Liver (tissue), 3 donors: ENCODE data around the gene CDH13.

Source experiments
- EGR1 ChIP-seq, 2 donors: IDR thresholded peaks; 2 replicates each; pipeline ENCODE4 v1.6.1; 2016 to 2018; ENCODE audit warnings: antibody characterized with exemption in 2 of 2, low read depth in 2 of 2
- GABPA ChIP-seq, 2 donors: IDR thresholded peaks in 1 of 2; conservative IDR thresholded peaks in 1 of 2; 2 replicates each; pipeline ENCODE4 v1.6.1; 2016; ENCODE audit warnings: antibody characterized with exemption in 2 of 2, mild to moderate bottlenecking in 1 of 2, moderate library complexity in 1 of 2
- RAD21 ChIP-seq, 2 donors: IDR thresholded peaks; 2 replicates each; pipeline ENCODE4 v1.6.1; 2016; ENCODE audit warnings: antibody characterized with exemption in 2 of 2, mild to moderate bottlenecking in 2 of 2
- RXRA ChIP-seq, 2 donors: IDR thresholded peaks; 2 replicates each; pipeline ENCODE4 v1.6.1; 2017 to 2018; ENCODE audit warnings: antibody characterized with exemption in 2 of 2, mild to moderate bottlenecking in 1 of 2
- TAF1 ChIP-seq: conservative IDR thresholded peaks from 2 replicates; pipeline ENCODE4 v1.6.1; 2016; ENCODE audit warnings: antibody characterized with exemption, mild to moderate bottlenecking
- YY1 ChIP-seq: IDR thresholded peaks from 2 replicates; pipeline ENCODE4 v1.6.1; 2016; ENCODE audit warnings: antibody characterized with exemption, mild to moderate bottlenecking
- TF ChIP-seq, protein P1 (sequence below): fragments of 150-350 bp; IDR thresholded peaks from 2 replicates; pipeline ENCODE4 v1.5.1; 2017; ENCODE audit warnings: improper control_type of control experiment, low read depth, low read length; ENCODE audit not compliant: missing input control
- TF ChIP-seq, protein P2 (sequence below): IDR thresholded peaks from 2 replicates; pipeline ENCODE4 v1.6.1; 2016; ENCODE audit warnings: antibody characterized with exemption, mild to moderate bottlenecking
- TF ChIP-seq, protein P3 (sequence below): IDR thresholded peaks from 2 replicates; pipeline ENCODE4 v1.6.1; 2016; ENCODE audit warnings: antibody characterized with exemption
- TF ChIP-seq, protein P4 (sequence below): IDR thresholded peaks from 2 replicates; pipeline ENCODE4 v1.6.1; 2016; ENCODE audit warnings: antibody characterized with exemption
- donor health status: healthy.
- donor health status: healthy.

DNA sequence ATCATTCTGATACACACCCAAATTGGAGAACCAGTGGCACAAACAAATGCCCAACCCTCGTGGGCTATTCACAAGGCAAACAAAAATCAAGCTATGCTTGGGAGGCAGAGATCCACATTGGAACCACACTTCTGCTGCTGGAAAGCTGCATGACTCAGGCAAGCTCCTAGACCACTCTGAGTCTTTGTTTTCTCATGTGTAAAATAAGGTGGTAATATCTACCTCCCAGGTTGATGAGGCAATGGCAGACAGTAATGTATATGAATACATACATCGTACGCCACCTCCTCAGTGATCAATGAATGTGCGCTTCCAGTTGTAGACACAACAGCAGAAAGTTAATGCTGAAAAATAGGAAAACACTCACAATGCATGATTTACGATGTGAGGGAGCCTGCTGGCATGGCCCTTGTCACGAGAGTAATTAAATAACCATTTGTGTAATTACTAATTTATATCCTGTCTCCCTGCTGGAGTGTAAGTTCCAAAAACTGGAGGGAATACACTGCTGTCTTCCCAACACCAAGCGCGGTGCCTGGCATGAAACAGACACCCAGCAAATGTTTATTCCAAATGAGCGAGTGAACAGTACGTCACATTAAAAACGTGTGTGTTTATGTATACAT is 1111.1 kb downstream of the CDH13 start:
- TF ChIP-seq, protein P1, sequence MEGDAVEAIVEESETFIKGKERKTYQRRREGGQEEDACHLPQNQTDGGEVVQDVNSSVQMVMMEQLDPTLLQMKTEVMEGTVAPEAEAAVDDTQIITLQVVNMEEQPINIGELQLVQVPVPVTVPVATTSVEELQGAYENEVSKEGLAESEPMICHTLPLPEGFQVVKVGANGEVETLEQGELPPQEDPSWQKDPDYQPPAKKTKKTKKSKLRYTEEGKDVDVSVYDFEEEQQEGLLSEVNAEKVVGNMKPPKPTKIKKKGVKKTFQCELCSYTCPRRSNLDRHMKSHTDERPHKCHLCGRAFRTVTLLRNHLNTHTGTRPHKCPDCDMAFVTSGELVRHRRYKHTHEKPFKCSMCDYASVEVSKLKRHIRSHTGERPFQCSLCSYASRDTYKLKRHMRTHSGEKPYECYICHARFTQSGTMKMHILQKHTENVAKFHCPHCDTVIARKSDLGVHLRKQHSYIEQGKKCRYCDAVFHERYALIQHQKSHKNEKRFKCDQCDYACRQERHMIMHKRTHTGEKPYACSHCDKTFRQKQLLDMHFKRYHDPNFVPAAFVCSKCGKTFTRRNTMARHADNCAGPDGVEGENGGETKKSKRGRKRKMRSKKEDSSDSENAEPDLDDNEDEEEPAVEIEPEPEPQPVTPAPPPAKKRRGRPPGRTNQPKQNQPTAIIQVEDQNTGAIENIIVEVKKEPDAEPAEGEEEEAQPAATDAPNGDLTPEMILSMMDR, result no peak
- TF ChIP-seq EGR1 (IDR thresholded peaks at IDR 0.05; ENCODE audit: low read depth in 2 of 2) (no peak), RXRA (IDR thresholded peaks at IDR 0.05) (no peak), YY1 (no peak), RAD21 (IDR thresholded peaks at IDR 0.05) (no peak), TAF1 (no peak), GABPA (IDR thresholded peaks at IDR 0.05 in 1 of 2, conservative IDR thresholded peaks at IDR 0.05 in 1 of 2) (no peak)
- TF ChIP-seq, protein P2, sequence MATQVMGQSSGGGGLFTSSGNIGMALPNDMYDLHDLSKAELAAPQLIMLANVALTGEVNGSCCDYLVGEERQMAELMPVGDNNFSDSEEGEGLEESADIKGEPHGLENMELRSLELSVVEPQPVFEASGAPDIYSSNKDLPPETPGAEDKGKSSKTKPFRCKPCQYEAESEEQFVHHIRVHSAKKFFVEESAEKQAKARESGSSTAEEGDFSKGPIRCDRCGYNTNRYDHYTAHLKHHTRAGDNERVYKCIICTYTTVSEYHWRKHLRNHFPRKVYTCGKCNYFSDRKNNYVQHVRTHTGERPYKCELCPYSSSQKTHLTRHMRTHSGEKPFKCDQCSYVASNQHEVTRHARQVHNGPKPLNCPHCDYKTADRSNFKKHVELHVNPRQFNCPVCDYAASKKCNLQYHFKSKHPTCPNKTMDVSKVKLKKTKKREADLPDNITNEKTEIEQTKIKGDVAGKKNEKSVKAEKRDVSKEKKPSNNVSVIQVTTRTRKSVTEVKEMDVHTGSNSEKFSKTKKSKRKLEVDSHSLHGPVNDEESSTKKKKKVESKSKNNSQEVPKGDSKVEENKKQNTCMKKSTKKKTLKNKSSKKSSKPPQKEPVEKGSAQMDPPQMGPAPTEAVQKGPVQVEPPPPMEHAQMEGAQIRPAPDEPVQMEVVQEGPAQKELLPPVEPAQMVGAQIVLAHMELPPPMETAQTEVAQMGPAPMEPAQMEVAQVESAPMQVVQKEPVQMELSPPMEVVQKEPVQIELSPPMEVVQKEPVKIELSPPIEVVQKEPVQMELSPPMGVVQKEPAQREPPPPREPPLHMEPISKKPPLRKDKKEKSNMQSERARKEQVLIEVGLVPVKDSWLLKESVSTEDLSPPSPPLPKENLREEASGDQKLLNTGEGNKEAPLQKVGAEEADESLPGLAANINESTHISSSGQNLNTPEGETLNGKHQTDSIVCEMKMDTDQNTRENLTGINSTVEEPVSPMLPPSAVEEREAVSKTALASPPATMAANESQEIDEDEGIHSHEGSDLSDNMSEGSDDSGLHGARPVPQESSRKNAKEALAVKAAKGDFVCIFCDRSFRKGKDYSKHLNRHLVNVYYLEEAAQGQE, result no peak
- TF ChIP-seq, protein P3, sequence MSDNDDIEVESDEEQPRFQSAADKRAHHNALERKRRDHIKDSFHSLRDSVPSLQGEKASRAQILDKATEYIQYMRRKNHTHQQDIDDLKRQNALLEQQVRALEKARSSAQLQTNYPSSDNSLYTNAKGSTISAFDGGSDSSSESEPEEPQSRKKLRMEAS, result no peak
- TF ChIP-seq, protein P4, sequence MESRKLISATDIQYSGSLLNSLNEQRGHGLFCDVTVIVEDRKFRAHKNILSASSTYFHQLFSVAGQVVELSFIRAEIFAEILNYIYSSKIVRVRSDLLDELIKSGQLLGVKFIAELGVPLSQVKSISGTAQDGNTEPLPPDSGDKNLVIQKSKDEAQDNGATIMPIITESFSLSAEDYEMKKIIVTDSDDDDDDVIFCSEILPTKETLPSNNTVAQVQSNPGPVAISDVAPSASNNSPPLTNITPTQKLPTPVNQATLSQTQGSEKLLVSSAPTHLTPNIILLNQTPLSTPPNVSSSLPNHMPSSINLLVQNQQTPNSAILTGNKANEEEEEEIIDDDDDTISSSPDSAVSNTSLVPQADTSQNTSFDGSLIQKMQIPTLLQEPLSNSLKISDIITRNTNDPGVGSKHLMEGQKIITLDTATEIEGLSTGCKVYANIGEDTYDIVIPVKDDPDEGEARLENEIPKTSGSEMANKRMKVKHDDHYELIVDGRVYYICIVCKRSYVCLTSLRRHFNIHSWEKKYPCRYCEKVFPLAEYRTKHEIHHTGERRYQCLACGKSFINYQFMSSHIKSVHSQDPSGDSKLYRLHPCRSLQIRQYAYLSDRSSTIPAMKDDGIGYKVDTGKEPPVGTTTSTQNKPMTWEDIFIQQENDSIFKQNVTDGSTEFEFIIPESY, result no peak
